T-helper 17 cell (primary cell): Measurements from ENCODE around the gene TPX2. TPM values are rescaled to one million over a fixed set of nuclear protein-coding genes. Genes with fewer than 3 reads are reported as not detected.

ENCODE experiments used
- ATAC-seq: fragments of 150-1000 bp; cut with Tn5 transposase; 2 replicates; pipeline ENCODE4 v1.10.0; 2021; ENCODE audit warnings: mild to moderate bottlenecking, moderate library complexity
- DNase-seq, 3 donors: peaks; one replicate each; pipeline versions ENCODE4 v3.0.0 to v3.0.0-alpha.2; 2020 to 2021
- H3K9me3 ChIP-seq: one replicate; pipeline ENCODE4 v1.7.0; 2013; ENCODE audit warnings: low read length, mild to moderate bottlenecking; ENCODE audit not compliant: control insufficient read depth, poor library complexity, severe bottlenecking
- H3K27ac Mint-ChIP-seq: one replicate; pipeline ENCODE4 v1.8.0; 2022; ENCODE audit warnings: mild to moderate bottlenecking, moderate library complexity, mixed read lengths
- H3K27me3 Mint-ChIP-seq: one replicate; pipeline ENCODE4 v1.8.0; 2022; ENCODE audit warnings: mixed read lengths
- H3K36me3 Mint-ChIP-seq: one replicate; pipeline ENCODE4 v1.8.0; 2022; ENCODE audit warnings: low read depth, mixed read lengths
- H3K4me1 Mint-ChIP-seq: one replicate; pipeline ENCODE4 v1.8.0; 2022; ENCODE audit warnings: mild to moderate bottlenecking, mixed read lengths
- H3K4me3 Mint-ChIP-seq: one replicate; pipeline ENCODE4 v1.8.0; 2022; ENCODE audit warnings: mild to moderate bottlenecking, moderate library complexity, mixed read lengths
- total RNA-seq, 4 donors: library from RNA in 2 of 4; stranded (reverse) in 2 of 4; gene quantifications; one replicate each; pipeline ENCODE4 v1.2.3 and lab custom pipeline; 2022 to 2026

The TPX2 gene
- total RNA-seq, 2 donors from 2014 or later = 0.57 to 2.0 TPM

- H3K4me3 Mint-ChIP-seq = no peak overlapping the region
- no peaks in the 10 kb centered on the region for H3K9me3 ChIP-seq
- no peaks in the 10 kb centered on the region for H3K36me3 Mint-ChIP-seq
- H3K27me3 Mint-ChIP-seq = peaks cover 13% of the 10 kb centered on the region
- DNase-seq = no peak
- no peak for ATAC-seq
- H3K27ac Mint-ChIP-seq = no peak overlapping the region
- no peaks in the 10 kb centered on the region for H3K4me1 Mint-ChIP-seq
Measured at GRCh38 chr20:31844737-31845299, 105.7 kb downstream of the TPX2 start.

- Mint-ChIP-seq H3K36me3 (no peaks in the 10 kb centered on the region), H3K27ac (no peak within 1 kb of the TSS), H3K4me1 (no peaks in the 10 kb centered on the region), H3K4me3 (no peak within 1 kb of the TSS), H3K27me3 (peaks cover 16% of the 10 kb centered on the region)
- DNase-seq (no peak), ATAC-seq (no peak)
- H3K9me3 ChIP-seq = no peaks in the 10 kb centered on the region
Measured at GRCh38 chr20:31845300-31845863, 106.3 kb downstream of the TPX2 start, which contains the start of gene FOXS1. TSS of gene FOXS1 (minus strand) at chr20:31845604. CDS start at chr20:31845542, 62 bp downstream.

- no peak for ATAC-seq
- Mint-ChIP-seq H3K36me3 (peaks cover 6% of the 10 kb centered on the region), H3K4me1 (peaks cover 2% of the 10 kb centered on the region), H3K27ac (no peak overlapping the region), H3K27me3 (peaks cover 30% of the 10 kb centered on the region), H3K4me3 (no peak overlapping the region)
- no peaks in the 10 kb centered on the region for H3K9me3 ChIP-seq
- no peak for DNase-seq
Measured at GRCh38 chr20:31846793-31847138, 107.7 kb downstream of the TPX2 start.

- H3K27ac Mint-ChIP-seq = no peak overlapping the region
Measured at GRCh38 chr20:31848088-31848999, 109.3 kb downstream of the TPX2 start.

GRCh38 chr20:31849306-31849930 is 110.3 kb downstream of the TPX2 start:
- no peak overlapping the region for H3K27ac Mint-ChIP-seq
- no peak for ATAC-seq
- no peaks in the 10 kb centered on the region for H3K9me3 ChIP-seq
- H3K4me1 Mint-ChIP-seq = peaks cover 2% of the 10 kb centered on the region
- no peak for DNase-seq
- peaks cover 35% of the 10 kb centered on the region for H3K27me3 Mint-ChIP-seq
- peaks cover 6% of the 10 kb centered on the region for H3K36me3 Mint-ChIP-seq
- H3K4me3 Mint-ChIP-seq = peak overlapping the region; percentile 43

More at GRCh38 chr20:31848088-31848999, 109.3 kb downstream of the TPX2 start:
- no peaks in the 10 kb centered on the region for H3K9me3 ChIP-seq
- ATAC-seq (no peak), DNase-seq (no peak)
- no peak overlapping the region for H3K4me3 Mint-ChIP-seq
- peaks cover 2% of the 10 kb centered on the region for H3K4me1 Mint-ChIP-seq
- H3K27me3 Mint-ChIP-seq = peaks cover 35% of the 10 kb centered on the region
- peaks cover 6% of the 10 kb centered on the region for H3K36me3 Mint-ChIP-seq

Other genes with a start within 250 kb of the TPX2 start
- 100 to 1,000 TPM; 154 to 177 TPM for gene HM13, start 224.8 kb upstream of the TPX2 start, total RNA-seq
- 1 to 10 TPM; 3.5 to 6.8 TPM for gene ID1, start 134.0 kb upstream of the TPX2 start, total RNA-seq
- not detected for gene COX4I2, start 101.4 kb upstream of the TPX2 start, total RNA-seq
- 10 to 100 TPM; 35.6 to 59.1 TPM for gene BCL2L1, start 16.4 kb upstream of the TPX2 start, total RNA-seq
- not detected for gene MYLK2, start 80.1 kb downstream of the TPX2 start, total RNA-seq
- not detected for gene FOXS1, start 106.3 kb downstream of the TPX2 start, total RNA-seq
- not detected for gene DUSP15, start 131.2 kb downstream of the TPX2 start, total RNA-seq
- not detected for gene TTLL9, start 131.3 kb downstream of the TPX2 start, total RNA-seq
- gene PDRG1, start 212.8 kb downstream of the TPX2 start, total RNA-seq = 1 to 10 TPM; 7.2 to 9.0 TPM
- not detected for gene XKR7, start 228.9 kb downstream of the TPX2 start, total RNA-seq